GM21619 (cell line): ENCODE data around the gene IARS2.
A peak's percentile ranks its signal among the peaks of the same experiment; 100 is the strongest.
"Not testable (repeated sequence)": the region's sequence is repeated elsewhere in the genome, so short reads cannot be mapped to it uniquely, and the experiment has no call there.

ENCODE experiments used
- ATAC-seq: cut with Tn5 transposase; IDR thresholded peaks from one replicate; pipeline ENCODE4 v1.9.1; 2021; ENCODE audit not compliant: unreplicated experiment

The IARS2 gene

GRCh38 chr1:220094016-220094911, at the start of gene IARS2:
Gene IARS2, plus strand, starts transcription at chr1:220094132. Its CDS starts 85 bp downstream, at chr1:220094217.
- peak; percentile 51 for ATAC-seq

- no peak for ATAC-seq
These were observed 49.1 kb upstream of the IARS2 start for GRCh38 chr1:220044678-220045355.

DNA sequence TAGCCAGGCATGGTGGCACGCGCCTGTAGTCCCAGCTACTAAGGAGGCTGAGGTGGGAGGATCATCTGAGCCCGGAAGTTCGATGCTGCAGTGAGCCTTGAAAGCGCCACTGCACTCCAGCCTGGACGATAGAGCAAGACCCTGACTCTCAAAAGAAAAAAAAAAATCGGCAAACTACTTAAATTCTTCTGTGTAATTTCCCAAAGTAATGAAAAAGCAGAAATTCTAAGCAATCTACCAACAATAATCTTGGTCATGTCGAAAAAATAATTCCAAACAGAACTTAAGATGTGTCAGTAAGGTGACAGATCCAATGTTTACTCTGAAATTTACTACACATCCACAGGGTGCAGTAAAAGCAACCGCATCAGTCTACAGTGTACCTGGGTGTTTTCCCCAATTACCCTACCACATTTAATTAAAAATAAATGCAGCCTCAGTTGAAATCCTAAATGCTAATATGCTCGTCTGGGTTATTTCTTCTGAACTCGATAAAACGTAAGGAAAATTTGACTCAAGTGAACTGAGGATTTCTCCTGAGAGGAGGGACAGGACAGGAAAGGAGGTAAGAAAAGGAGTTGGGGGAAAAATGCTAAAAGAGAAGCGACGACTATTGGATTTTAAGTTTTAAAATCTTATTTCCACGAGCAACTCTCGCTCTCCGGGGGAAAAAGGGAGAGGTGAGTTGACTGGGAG, 48.4 kb upstream of the IARS2 start:
- ATAC-seq, result no peak

DNA sequence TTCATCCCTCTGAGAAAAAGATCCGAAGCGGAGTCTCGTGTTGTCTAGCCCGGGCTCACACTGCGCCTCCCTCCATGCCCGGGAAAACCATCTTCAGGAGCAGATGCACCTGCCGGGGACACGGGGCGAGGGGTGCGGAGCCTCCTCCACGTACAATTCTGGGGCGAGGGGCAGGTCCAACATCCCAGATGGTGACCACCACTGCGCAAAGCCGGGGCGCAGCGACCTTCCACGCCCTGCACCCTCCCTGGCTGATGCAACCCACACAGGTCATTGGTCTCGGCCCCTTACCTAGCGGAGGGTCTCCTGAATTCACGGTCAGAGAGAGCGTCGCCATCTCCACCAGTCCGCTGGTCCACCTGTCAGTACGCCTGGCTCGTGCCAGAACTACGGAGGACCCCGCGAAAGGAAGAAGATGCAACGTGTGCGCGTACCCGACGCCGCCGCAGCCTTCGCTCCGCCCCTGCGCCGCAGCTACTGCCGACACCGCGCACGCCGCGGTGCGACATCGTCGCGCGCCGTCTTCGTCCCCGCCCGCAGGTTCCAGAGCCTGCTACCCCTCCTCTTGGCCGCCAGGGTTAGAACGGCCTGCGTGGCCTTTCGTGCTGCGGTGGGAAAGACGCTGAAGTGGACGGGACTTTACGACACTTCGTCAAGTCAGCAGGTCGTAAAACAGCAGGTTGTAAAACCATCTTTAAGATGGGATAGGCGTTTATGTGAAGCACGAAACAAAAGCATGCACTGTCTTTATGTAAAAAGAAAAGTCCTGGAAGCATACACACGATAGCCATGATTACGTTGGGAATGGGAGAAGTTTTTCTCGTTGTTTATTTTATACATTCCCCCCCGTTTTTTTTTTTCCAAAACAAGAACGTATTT, 47.6 kb upstream of the IARS2 start, which contains the start of gene EPRS1:
TSS of gene EPRS1 (minus strand) at position 454 of the 879 bp plus-strand sequence. CDS start at position 337, 117 bp downstream.
- ATAC-seq, result peak; percentile 99

GRCh38 chr1:220056374-220056773, 37.6 kb upstream of the IARS2 start:
- no peak for ATAC-seq

- ATAC-seq, result no peak
These were observed 33.1 kb upstream of the IARS2 start for GRCh38 chr1:220060876-220061275.

GRCh38 chr1:220062629-220063028, 31.3 kb upstream of the IARS2 start:
- no peak for ATAC-seq

DNA sequence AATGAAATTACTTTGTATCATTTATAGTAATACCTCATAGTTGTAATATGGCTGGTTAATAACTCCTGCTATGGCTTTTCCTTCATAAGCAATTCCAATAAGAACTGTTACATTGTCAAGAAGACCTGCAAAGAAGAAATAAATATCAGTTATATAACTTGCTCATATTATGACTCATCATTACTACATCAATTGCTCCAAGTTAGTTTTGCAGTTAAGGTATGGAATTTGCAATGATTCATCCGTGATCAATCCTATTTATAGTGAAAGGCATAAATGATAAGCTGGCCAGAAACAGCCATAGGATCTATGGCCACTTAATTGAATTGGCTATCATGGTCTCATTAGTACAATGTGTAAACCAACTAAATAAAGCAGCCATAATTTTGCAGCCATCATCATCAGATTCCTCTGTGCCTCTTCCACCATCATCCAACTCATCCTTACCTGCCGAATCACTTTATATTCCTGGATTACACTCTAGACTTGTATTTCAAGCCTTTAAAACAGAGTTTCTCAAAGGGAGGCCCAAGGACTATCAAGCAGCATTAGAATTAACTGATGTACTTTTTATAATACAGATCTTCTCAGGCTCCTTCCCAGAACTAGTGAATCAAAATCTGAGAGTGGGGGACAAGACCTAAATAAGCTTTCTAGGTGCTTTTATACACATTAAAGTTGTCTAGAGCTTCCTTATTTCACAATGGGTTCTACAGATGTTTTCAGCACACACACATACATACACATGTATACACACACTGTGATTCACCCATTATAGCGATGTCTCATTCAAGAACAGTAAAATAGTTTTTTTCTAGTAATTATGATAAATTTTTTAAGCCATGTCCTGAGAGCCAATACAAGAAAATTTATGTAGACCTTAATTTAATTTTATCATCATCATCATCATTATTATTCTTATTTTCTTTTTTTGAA, 26.4 kb upstream of the IARS2 start:
- no peak for ATAC-seq

DNA sequence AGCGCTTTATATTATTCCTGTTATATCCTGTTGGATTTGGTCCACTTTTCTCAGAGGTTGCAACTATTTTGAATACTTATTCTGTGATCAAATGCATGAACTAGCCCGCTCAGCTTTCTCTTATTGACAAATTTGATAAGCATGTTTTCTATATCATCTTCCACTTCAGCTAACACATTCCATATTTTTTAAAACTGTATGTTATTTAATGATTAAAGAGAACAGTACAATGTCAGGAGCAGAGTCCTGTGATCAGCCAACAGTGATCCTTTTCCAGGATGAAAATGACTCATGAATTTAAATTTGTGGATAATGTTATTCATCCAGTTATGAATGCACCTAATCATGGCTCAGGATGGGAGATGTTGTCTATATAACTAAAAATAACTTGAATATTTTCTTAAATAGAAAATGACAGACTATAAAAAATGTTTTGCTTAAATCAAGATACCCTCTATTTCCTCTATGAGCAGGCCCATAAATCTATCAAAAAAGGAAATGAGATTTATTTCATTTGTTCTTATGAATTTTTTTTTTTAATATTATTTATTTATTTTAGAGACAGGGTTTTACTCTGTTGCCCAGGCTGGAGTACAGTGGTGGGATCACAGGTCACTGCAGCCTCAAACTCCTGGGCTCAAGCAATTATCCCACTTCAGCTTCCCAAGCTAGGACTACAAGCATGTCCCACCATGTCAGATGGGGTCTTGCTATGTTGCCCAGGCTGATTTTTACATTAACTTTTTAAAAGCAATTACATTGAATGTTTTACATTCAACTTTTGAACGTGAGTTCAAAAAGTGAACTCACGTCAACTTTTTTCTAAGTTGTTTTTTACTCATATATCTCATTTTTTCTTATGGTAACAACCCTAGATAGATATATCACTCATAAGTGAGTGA, 16.8 kb upstream of the IARS2 start:
- ATAC-seq, result no peak

DNA sequence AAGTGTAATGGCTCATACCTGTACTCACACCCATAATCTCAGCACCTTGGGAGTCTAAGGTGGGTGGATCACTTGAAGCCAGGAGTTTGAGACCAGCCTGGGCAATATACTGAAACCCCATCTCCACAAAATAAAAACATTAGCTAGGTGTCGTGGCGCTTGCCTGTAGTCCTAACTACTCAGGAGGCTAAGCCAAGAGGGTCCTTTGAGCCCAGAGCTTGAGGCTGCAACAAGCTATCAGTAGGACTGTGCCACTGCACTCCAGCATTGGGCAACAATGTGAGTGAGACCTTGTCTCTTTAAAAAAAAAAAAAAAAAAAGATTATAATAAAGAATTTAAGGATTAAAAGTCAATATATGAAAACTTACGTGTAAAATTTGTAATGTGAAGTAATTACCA, 16.0 kb upstream of the IARS2 start:
- no peak for ATAC-seq

- no peak for ATAC-seq
These were observed 9.5 kb upstream of the IARS2 start for GRCh38 chr1:220084460-220084859.

- peak; percentile 45 for ATAC-seq
These were observed 7.7 kb upstream of the IARS2 start for GRCh38 chr1:220086261-220086686.

DNA sequence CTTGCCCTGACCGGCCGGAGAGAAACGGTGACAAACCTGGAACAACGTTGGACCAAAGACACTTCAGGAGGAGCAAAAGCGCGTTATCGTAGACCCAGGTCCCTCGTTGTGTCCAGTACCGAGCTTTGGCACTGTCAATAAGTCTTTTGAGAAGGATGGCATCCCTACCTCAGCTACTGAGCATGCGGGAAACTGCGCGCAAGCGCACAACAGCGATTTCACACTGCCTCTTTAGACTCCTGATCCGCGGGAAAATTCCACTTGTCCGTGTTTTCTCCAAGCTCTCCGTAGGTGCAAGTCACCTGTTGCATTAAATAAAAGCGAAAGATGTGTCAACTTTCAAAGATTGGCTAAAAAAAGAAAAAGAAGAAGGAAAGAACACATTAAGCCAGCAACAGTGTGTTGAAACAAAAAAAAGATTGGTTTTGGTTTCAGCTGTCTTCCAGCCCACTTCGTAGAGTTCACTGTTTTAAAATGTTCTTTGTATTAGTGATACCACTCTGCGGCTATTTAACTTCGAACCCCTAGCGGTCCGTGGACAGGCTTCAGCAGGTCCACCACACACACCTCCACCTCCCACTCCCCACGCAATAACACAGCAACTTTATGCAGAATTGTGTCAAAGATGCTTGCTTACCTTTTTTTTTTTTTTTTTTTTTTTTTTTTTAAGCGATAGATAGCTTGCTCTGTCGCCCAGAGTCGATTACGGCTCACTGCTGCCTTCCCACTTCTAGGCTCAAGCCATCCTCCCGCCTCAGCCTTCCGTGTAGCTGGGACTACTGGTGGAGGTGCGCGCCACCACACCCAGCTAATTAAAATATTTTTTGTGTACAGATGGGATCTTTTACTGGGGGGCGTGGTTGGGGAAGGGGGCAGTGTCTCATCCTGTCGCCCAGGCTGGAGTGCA, 4.0 kb upstream of the IARS2 start, which contains the start of gene BPNT1:
TSS of gene BPNT1 (minus strand) at position 139 of the 907 bp plus-strand sequence. CDS start 9,942 bp downstream, outside the sequence.
- ATAC-seq, result peak; percentile 57

- no peak for ATAC-seq
These were observed 1.2 kb upstream of the IARS2 start for GRCh38 chr1:220092694-220093093.

GRCh38 chr1:220093361-220094015, 444 bp upstream of the IARS2 start:
- ATAC-seq, result peak; percentile 2

DNA sequence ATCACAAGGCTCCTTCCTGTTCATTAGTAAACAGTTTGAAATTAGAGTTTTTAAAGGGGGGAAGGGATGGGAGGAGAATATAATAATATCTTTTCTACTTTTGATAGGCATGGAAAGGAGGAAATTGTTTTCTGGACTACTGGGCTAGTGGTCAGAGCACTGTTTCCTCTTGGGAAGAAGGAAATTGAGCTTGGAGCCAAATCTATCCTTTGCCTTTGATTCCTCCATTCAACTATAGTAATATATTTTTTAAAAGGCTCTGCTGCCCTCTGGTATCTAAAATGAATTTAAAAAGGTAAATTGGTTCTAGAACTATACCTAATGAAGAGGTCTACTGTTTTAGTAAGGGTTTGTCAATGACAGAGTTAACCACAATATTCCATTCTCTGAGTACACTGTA, 5.9 kb downstream of the IARS2 start:
- ATAC-seq, result no peak

- ATAC-seq, result not testable (repeated sequence)
These were observed 16.5 kb downstream of the IARS2 start for GRCh38 chr1:220110473-220110872.
